Mesothelial cell of epicardium (in vitro differentiated cells): ENCODE measurements around the gene CAPSL. TPM values are rescaled to one million over a fixed set of nuclear protein-coding genes. Genes with fewer than 3 reads are reported as not detected.
"Not testable (repeated sequence)": the region's sequence is repeated elsewhere in the genome, so short reads cannot be mapped to it uniquely, and the experiment has no call there.

Experiments
- DNase-seq, 2 experiments: peaks; one replicate each; pipeline ENCODE4 v3.0.0; 2021; ENCODE audit warnings: low spot score in 2 of 2; ENCODE audit not compliant: unreplicated experiment in 2 of 2
- H3K27ac Mint-ChIP-seq: 2 replicates; pipeline ENCODE4 v1.8.0; 2021; ENCODE audit warnings: mixed read lengths
- H3K27me3 Mint-ChIP-seq: 2 replicates; pipeline ENCODE4 v1.8.0; 2021; ENCODE audit warnings: low read depth, mixed read lengths
- H3K36me3 Mint-ChIP-seq: 2 replicates; pipeline ENCODE4 v1.8.0; 2021; ENCODE audit warnings: mixed read lengths
- H3K4me1 Mint-ChIP-seq: 2 replicates; pipeline ENCODE4 v1.8.0; 2021; ENCODE audit warnings: mixed read lengths
- H3K4me3 Mint-ChIP-seq: 2 replicates; pipeline ENCODE4 v1.8.0; 2021; ENCODE audit warnings: mild to moderate bottlenecking, moderate library complexity, mixed read lengths
- H3K9me3 Mint-ChIP-seq: 2 replicates; pipeline ENCODE4 v1.8.0; 2021; ENCODE audit warnings: mixed read lengths
- total RNA-seq: library from RNA; stranded (reverse); gene quantifications from 3 replicates; pipeline ENCODE4 v1.2.1, GENCODE V29; 2021
- TF ChIP-seq, protein P1 (sequence below): fragments of 200-600 bp; sonication (generic); IDR thresholded peaks from one replicate; pipeline ENCODE4 v1.5.0; 2021; ENCODE audit warnings: antibody characterized with exemption; ENCODE audit not compliant: unreplicated experiment

Gene CAPSL
- total RNA-seq, 1 donor from 2014 or later = not detected

DNA sequence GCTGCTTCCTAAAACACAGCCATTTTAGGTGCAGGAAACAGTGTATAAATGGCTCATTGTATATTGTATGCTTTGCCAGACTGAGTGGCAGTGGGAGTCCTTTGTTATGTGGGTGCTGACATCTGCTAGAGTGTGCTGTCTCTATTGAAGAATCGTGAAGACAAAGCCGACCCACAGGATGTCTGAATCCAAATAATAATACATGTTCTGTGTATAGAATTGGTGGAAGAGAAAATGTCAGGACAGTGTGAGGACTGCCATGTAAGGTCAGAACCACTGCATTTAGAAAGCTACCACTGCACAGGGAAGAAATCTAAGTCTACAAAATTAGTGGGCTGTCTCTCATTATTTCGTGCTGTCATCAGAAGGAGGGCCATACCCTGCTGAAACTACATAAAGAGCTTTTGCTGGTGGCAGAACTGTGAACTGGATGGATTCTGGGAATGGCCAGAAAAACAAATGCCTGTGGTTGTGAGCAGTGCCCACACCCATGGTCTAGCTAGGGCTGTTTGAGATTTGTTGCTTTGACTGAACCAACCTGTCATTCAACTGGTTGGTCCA is 79.2 kb downstream of the CAPSL start:
- no peak overlapping the region for H3K4me3 Mint-ChIP-seq
- no peak overlapping the region for H3K27ac Mint-ChIP-seq
- H3K36me3 Mint-ChIP-seq = no peaks in the 10 kb centered on the region
- H3K9me3 Mint-ChIP-seq = peaks cover 6% of the 10 kb centered on the region
- H3K4me1 Mint-ChIP-seq = peaks cover 33% of the 10 kb centered on the region
- DNase-seq = no peak
- TF ChIP-seq, protein P1, sequence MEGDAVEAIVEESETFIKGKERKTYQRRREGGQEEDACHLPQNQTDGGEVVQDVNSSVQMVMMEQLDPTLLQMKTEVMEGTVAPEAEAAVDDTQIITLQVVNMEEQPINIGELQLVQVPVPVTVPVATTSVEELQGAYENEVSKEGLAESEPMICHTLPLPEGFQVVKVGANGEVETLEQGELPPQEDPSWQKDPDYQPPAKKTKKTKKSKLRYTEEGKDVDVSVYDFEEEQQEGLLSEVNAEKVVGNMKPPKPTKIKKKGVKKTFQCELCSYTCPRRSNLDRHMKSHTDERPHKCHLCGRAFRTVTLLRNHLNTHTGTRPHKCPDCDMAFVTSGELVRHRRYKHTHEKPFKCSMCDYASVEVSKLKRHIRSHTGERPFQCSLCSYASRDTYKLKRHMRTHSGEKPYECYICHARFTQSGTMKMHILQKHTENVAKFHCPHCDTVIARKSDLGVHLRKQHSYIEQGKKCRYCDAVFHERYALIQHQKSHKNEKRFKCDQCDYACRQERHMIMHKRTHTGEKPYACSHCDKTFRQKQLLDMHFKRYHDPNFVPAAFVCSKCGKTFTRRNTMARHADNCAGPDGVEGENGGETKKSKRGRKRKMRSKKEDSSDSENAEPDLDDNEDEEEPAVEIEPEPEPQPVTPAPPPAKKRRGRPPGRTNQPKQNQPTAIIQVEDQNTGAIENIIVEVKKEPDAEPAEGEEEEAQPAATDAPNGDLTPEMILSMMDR = no peak
- no peaks in the 10 kb centered on the region for H3K27me3 Mint-ChIP-seq

DNA sequence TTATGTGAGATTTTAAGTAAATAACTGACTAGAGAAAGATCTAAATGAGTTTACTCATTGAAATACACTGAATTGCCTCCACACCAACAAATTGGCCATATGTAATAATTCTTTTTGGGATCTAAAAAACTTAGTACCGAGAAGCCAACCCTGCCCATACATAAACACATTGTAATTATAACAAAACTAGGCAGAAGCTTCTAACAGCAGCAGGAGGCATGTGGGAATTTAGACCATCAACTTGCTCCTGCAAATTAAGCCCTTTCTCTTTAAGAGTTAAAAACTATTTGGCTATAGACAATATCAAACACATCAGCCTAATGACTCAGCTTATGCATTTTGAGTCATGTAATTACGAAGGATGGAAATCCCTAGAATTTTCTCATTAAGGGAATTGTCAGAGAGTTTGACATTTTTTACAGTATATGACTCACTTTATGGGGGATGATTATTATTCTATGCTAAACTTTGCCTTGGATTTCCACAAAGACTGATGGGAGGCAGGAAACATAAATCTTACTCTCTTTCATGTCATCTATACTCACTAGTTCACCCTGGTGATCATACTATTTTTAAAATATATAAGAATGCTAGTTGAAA is 80.7 kb downstream of the CAPSL start:
- no peak overlapping the region for H3K4me3 Mint-ChIP-seq

GRCh38 chr5:35856765-35857351 is 81.6 kb downstream of the CAPSL start, which contains the start of gene IL7R:
Gene IL7R, plus strand, starts transcription at chr5:35856891. Its CDS starts 87 bp downstream, at chr5:35856978.
- no peaks in the 10 kb centered on the region for H3K36me3 Mint-ChIP-seq
- H3K9me3 Mint-ChIP-seq = no peaks in the 10 kb centered on the region
- peaks cover 31% of the 10 kb centered on the region for H3K4me1 Mint-ChIP-seq
- H3K4me3 Mint-ChIP-seq = no peak within 1 kb of the TSS
- TF ChIP-seq, protein P1 = no peak
- no peak for DNase-seq
- H3K27ac Mint-ChIP-seq = no peak within 1 kb of the TSS
- peaks cover 2% of the 10 kb centered on the region for H3K27me3 Mint-ChIP-seq

More for the DNA sequence above, 80.7 kb downstream of the CAPSL start:
- TF ChIP-seq, protein P1 = no peak
- Mint-ChIP-seq H3K4me1 (peaks cover 33% of the 10 kb centered on the region), H3K36me3 (no peaks in the 10 kb centered on the region), H3K9me3 (no peaks in the 10 kb centered on the region), H3K27me3 (peaks cover 2% of the 10 kb centered on the region), H3K27ac (no peak overlapping the region)
- DNase-seq = no peak

- H3K4me1 Mint-ChIP-seq = peaks cover 27% of the 10 kb centered on the region
- DNase-seq, H3K27me3 Mint-ChIP-seq, H3K4me3 Mint-ChIP-seq, H3K36me3 Mint-ChIP-seq, H3K27ac Mint-ChIP-seq, H3K9me3 Mint-ChIP-seq: not testable (repeated sequence)
Measured at GRCh38 chr5:35856186-35856764, 82.1 kb downstream of the CAPSL start.

- H3K4me3 Mint-ChIP-seq = no peak overlapping the region
- TF ChIP-seq, protein P1 = no peak
- no peak overlapping the region for H3K27ac Mint-ChIP-seq
- H3K27me3 Mint-ChIP-seq = peaks cover 2% of the 10 kb centered on the region
- H3K4me1 Mint-ChIP-seq = peaks cover 24% of the 10 kb centered on the region
- no peaks in the 10 kb centered on the region for H3K36me3 Mint-ChIP-seq
- no peak for DNase-seq
- H3K9me3 Mint-ChIP-seq = no peaks in the 10 kb centered on the region
Measured at GRCh38 chr5:35855187-35855586, 83.2 kb downstream of the CAPSL start.

Other genes with a start within 250 kb of the CAPSL start
- 0.13 to 0.25 TPM (median 0.13 TPM) in 3 replicates for gene IL7R, start 81.7 kb downstream of the CAPSL start, total RNA-seq
- not detected in 3 replicates for gene UGT3A1, start 52.8 kb upstream of the CAPSL start, total RNA-seq
- 0.24 to 0.77 TPM (median 0.34 TPM) in 3 replicates for gene UGT3A2, start 128.3 kb upstream of the CAPSL start, total RNA-seq
- gene LMBRD2, start 213.3 kb upstream of the CAPSL start, total RNA-seq = 6.3 to 8.3 TPM (median 7.9 TPM) in 3 replicates
- gene SKP2, start 213.5 kb upstream of the CAPSL start, total RNA-seq = 91.5 to 94.3 TPM (median 93.8 TPM) in 3 replicates